ENCODE data around the gene KIAA1549.

Gene KIAA1549

DNA sequence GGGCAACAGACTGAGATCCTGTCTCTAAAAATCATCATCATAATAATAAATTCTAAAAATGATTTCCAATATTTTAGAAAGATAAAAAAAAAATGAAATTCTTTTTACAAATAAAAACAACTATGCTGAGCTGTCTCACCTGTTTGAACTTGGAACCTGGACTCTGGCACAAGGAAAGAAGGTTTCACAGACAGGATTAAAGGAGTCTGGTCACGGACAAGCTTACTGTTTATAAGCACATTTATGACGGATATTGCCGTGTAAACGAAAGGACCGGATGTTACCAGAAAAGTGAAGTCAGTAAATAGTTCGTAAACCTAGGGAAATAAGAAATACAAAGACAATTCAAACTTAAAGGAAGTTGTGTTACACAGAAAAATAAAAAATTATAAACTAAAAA lies 70.2 kb downstream of the KIAA1549 start:
- DNase-seq (ENCODE audit: low read depth in 1 of 2, low spot score in 1 of 2) = no peak

DNA sequence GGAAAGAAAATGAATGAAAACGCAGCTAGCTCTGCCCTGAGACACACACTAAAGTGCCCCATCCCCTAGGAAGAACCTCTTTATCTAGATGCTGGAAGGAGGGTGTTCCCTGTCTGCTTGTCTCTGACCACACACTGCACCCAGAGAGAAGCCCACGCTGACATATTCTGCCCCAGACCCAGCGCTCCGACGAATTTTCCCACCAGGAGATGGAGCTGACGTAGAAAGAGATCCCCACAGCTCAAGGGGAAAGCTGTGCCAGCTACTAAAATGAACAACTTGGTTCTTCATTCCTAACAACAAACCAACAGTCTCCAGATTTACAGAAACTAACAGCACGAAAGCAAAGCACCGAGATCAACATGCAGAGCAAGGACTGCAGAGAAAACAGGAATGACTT lies 73.3 kb downstream of the KIAA1549 start:
- no peak for DNase-seq (ENCODE audit: low read depth in 1 of 2, low spot score in 1 of 2)

DNA sequence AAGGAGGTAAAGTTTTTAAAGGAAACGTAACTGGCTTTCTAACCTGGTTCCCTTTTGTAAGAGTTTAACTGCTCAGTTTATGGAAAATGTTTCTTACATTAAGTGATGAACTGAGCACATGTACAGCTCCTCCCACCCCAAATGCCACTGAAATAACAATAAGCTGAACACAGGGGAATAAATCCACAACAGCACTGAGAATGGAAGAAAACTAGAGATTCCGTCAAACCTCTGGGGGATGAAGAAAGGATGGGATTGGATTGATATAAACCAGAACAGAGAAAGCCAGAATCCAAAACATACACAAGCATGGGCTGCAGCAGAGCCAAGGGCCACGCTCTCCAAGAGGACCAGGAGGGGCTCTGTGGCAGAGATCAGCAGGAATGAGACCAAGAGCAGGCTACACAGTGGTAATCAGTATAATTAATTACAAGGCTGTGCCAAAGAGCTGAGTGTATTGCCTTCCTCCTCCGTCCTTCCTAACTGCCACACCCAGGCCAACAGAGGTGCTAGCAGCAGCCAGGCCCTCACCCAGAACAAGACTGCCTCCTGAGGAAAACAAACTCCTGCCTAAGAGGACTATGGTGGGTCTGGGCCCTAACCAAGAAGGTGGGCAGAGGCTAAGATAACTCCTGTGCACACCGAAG lies 73.9 kb downstream of the KIAA1549 start:
- no peak for DNase-seq (ENCODE audit: low read depth in 1 of 2, low spot score in 1 of 2)

GRCh38 chr7:138903859-138904435 lies 77.2 kb downstream of the KIAA1549 start:
- no peak for DNase-seq (ENCODE audit: low read depth in 1 of 2, low spot score in 1 of 2)

DNA sequence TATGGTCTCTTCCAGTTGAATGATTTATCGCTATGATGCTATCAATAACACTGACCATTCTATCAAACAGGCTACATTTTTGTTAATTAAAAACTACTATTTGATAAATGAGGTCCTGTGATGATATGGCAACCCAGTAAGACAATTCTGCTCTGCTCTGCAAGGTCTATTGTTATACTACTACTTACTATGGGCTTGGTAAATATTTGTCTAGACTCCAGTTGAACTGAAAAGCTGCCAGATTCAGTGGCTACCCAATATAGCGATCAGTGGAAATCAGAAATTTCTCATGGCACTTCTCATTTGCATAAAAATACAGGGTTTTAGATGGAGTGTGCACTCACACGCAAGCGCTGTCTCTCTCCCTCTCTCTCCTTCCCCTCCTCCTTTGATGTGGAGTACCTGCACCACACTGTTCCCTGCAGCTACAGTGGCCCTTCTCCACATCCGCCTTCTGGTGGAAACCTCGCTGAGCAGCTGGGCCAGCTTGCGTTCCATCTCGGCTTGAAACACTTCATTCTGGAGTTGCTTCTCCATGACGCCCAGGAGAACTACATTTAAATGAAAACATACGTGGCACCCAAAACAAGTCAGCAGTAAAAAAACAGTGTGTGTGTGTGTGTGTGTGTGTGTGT lies 77.9 kb downstream of the KIAA1549 start:
- DNase-seq (ENCODE audit: low read depth in 1 of 2, low spot score in 1 of 2) = peak; percentile 9 to 62

DNA sequence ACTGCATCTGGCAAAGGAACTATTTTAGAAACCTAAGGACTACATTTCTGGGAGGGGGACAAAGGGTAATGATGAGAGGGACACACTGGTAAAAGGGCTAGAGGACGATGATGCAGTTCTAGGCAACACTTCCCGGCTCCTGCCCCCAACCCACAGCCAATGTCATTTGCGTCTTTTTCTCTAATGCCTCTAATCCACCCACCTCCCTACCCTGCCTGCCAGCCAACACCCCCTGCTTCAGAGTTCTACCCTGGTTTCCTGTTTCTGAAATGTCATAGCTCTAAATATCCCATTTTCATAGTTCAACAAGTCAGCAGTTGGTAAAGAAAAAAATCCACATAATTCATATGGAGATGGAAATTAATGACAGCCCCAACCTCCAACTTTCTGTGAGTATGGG lies 79.0 kb downstream of the KIAA1549 start:
- DNase-seq (ENCODE audit: low read depth in 1 of 2, low spot score in 1 of 2) = no peak

- DNase-seq (ENCODE audit: low read depth in 1 of 2, low spot score in 1 of 2) = no peak
These were observed 81.0 kb downstream of the KIAA1549 start for GRCh38 chr7:138900035-138900828.

DNA sequence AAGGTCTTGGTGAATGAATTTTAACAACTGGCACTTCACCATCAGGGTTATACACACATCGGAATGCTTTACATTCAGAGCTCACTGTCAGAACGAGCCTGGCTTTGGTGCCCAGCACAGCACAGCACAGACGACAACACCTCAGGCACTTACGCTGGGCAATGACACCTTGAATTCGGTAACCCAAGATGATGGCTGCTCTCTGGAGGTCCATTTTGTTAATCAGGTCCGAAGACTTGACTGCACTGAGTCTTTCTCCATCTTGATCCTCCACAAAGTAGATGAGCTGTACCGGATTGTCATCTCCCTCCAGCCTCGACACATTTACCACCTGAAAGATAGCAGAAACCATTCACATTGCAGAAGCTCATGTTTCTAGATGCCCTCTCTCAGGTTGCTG lies 82.4 kb downstream of the KIAA1549 start:
- DNase-seq (ENCODE audit: low read depth in 1 of 2, low spot score in 1 of 2) = no peak

GRCh38 chr7:138898255-138898654 lies 82.9 kb downstream of the KIAA1549 start:
- DNase-seq (ENCODE audit: low read depth in 1 of 2, low spot score in 1 of 2) = peak in 1 of 2 donors; percentile 10

DNA sequence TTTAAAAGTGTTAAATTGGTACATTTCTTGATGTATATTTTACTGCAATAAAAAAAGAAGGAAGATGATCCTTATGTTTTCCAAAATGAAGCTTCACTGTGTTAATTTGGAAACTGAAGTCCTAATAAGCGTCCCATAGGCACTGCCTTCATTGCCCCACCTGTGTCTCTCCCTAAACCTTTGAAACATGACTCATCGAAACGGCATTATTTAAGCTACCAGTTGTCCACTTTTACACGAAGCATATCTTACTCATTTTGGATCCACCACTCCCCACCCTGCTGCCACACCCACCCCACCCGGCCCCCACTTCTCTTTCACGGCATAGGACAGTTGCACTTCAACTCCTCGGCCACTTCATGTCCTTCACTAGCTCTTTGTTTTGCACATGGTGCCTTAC lies 85.5 kb downstream of the KIAA1549 start:
- no peak for DNase-seq (ENCODE audit: low read depth in 1 of 2, low spot score in 1 of 2)

GRCh38 chr7:138893258-138893657 lies 87.9 kb downstream of the KIAA1549 start:
- no peak for DNase-seq (ENCODE audit: low read depth in 1 of 2, low spot score in 1 of 2)

GRCh38 chr7:138892812-138893211 lies 88.4 kb downstream of the KIAA1549 start:
- DNase-seq (ENCODE audit: low read depth in 1 of 2, low spot score in 1 of 2) = no peak

- no peak for DNase-seq (ENCODE audit: low read depth in 1 of 2, low spot score in 1 of 2)
These were observed 89.1 kb downstream of the KIAA1549 start for GRCh38 chr7:138892006-138892630.

- DNase-seq (ENCODE audit: low read depth in 1 of 2, low spot score in 1 of 2) = no peak
These were observed 89.8 kb downstream of the KIAA1549 start for GRCh38 chr7:138891446-138891810.

- no peak for DNase-seq (ENCODE audit: low read depth in 1 of 2, low spot score in 1 of 2)
These were observed 90.4 kb downstream of the KIAA1549 start for GRCh38 chr7:138890499-138891445.

DNA sequence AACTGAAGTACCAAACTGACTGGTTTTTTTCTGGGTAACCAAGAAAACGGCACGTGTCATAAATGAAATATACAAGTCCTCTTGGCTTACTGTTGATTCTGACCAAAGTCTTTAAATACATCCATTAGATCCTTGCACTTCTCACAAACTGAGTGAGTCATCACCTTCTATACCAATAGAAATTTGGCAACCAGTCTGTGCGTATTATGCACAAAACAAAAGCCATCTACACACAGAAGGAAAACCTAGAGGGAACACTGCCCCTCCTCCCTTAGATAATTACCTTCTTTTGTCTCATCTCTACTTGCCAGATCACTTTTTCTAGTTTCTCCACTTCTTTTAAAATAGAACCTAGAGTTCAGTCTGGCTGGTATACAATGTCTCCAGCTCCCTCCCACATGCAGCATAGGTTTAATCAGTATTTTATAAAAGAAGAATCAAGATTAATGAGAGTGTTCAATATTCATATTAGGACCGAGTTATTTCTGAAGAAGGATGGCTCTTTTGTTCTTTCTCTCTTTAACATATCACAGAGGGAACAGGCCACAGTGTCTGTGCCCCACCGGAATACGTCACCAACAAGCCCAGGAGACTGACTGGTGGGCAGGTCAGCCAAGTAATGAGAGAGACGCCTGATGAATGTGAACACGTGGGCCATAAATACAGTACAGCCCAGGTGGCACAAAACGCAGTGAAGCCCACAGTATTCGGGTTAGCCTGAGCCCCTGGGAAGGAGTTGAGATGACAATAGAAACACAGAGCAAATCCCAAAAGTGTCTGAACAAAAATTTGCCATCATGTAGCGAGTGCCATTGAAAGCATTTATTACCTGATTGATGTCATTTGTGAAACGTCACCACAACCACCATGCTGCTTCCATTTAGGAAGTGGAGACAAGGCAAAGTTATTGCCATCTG lies 91.3 kb downstream of the KIAA1549 start:
- no peak for DNase-seq (ENCODE audit: low read depth in 1 of 2, low spot score in 1 of 2)

DNA sequence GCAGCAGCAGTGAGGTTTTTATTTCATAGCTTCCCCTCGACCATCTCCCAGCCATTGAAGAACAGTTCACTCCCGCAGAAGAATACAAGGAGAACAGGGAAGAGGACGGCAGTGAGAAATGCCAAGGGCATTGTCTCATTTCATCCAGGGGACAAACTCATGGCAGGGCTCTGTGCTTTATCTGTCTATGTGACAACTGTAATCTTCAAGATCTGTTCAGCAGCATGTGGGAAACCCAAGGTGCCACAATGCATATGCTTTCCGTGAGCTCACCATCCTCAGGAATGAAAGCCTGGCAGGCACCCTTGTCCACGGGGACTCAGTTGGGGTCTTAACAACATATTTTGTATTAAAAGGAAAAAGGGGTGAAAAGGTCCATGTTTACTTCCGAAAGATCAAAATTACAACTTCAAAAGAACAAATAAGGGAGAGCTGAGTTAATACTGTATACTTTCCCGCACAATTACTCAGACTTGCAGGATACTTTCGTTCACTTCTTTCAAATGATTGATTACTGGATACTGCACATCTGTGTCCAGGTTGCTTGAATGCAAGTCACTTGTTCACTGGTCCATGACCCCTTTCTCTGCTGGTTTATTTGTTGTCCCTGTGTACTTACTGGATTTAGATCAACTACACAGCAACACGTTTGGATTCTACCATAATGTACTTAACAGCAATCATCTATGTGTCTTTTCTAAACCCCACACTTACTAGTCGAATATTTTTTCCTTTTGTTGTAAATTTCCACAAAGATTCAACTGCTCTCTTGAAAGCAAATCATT lies 93.1 kb downstream of the KIAA1549 start:
- no peak for DNase-seq (ENCODE audit: low read depth in 1 of 2, low spot score in 1 of 2)

- no peak for DNase-seq (ENCODE audit: low read depth in 1 of 2, low spot score in 1 of 2)
These were observed 94.0 kb downstream of the KIAA1549 start for GRCh38 chr7:138887085-138887710.

Measured in activated CD4-positive, alpha-beta T cell treated with anti-CD3 and anti-CD28 coated beads, Interleukin-2, amount 50 U/mL, for 24 hours (primary cell).